HepG2 (cell line): Measurements from ENCODE around the gene PRKAG3.

ENCODE experiments used
- ATF6 ChIP-seq: sonication (generic); formaldehyde crosslinking; conservative IDR thresholded peaks from 2 replicates; pipeline ENCODE4 v1.4.0; 2020; ENCODE audit warnings: missing genetic modification reagents
- CEBPB ChIP-seq: IDR thresholded peaks from 2 replicates; pipeline ENCODE4 v1.6.1; 2011; ENCODE audit warnings: low read depth, low read length, improper control_type of control experiment, borderline replicate concordance
- CENPBD1 ChIP-seq: sonication (generic); formaldehyde crosslinking; IDR thresholded peaks from 2 replicates; pipeline ENCODE4 v1.8.0; 2022; ENCODE audit warnings: missing genetic modification reagents, low read depth, mild to moderate bottlenecking, borderline replicate concordance
- GTF3A ChIP-seq: sonication (generic); formaldehyde crosslinking; conservative IDR thresholded peaks from 2 replicates; pipeline ENCODE4 v1.4.0; 2020; ENCODE audit warnings: mild to moderate bottlenecking, missing genetic modification reagents
- IRF9 ChIP-seq: sonication (generic); formaldehyde crosslinking; IDR thresholded peaks from 2 replicates; pipeline ENCODE4 v1.8.0; 2022; ENCODE audit warnings: missing genetic modification reagents, mild to moderate bottlenecking, borderline replicate concordance
- MED1 ChIP-seq: sonication (generic); formaldehyde crosslinking; IDR thresholded peaks from 2 replicates; pipeline ENCODE4 v1.4.0; 2020; ENCODE audit warnings: missing genetic modification reagents
- SUZ12 ChIP-seq: fragments of 150-350 bp; IDR thresholded peaks from 2 replicates; pipeline ENCODE4 v1.6.1; 2014; ENCODE audit warnings: low read depth, low read length
- ZNF329 ChIP-seq: sonication (generic); formaldehyde crosslinking; IDR thresholded peaks from 2 replicates; pipeline ENCODE4 v1.9.0; 2021; ENCODE audit warnings: low read depth, mild to moderate bottlenecking, missing genetic modification reagents
- ZNF614 ChIP-seq: IDR thresholded peaks from 2 replicates; pipeline ENCODE4 v1.6.1; 2018; ENCODE audit warnings: missing biosample characterization, missing genetic modification reagents, inconsistent platforms, borderline replicate concordance
- ZNF781 ChIP-seq: sonication (generic); formaldehyde crosslinking; IDR thresholded peaks from 2 replicates; pipeline ENCODE4 v1.5.1; 2020; ENCODE audit warnings: borderline replicate concordance, mild to moderate bottlenecking, missing genetic modification reagents; ENCODE audit errors: not compliant biosample characterization

GRCh38 chr2:218849721-218850120 lies 18.1 kb upstream of the PRKAG3 start:
- TF ChIP-seq ZNF329 (CRISPR knock-in tag) = no peak
- TF ChIP-seq IRF9 (CRISPR knock-in tag) = no peak
- TF ChIP-seq MED1 (CRISPR knock-in tag) = no peak
- TF ChIP-seq CEBPB = no peak
- TF ChIP-seq GTF3A (CRISPR knock-in tag) = no peak
- no peak for TF ChIP-seq ZNF614
- no peak for TF ChIP-seq SUZ12
- TF ChIP-seq CENPBD1 = no peak
- no peak for TF ChIP-seq ZNF781 (CRISPR knock-in tag)
- TF ChIP-seq ATF6 (CRISPR knock-in tag) = no peak
